Panc1 (cell line): ENCODE data around the gene ZER1. TPM values are rescaled to one million over a fixed set of nuclear protein-coding genes. Genes with fewer than 3 reads are reported as not detected.
"Not testable (repeated sequence)": the region's sequence is repeated elsewhere in the genome, so short reads cannot be mapped to it uniquely, and the experiment has no call there.

Experiments used
- ATAC-seq: fragments of 200-7000 bp; cut with Tn5 transposase; 2 replicates; pipeline ENCODE4 v1.9.1; 2020; ENCODE audit warnings: mild to moderate bottlenecking, moderate library complexity
- BruUV-seq: library from RNA; stranded (reverse); fragments of 400-500 nt; replicated peaks from 2 replicates; lab custom pipeline; 2021; lab: Mats Ljungman, UMichigan
- CTCF ChIA-PET: fragments of 300-600 bp; sonication (Branson Sonifier 250); formaldehyde crosslinking; loops from one replicate; lab custom pipeline; 2022; ENCODE audit warnings: antibody characterized with exemption; lab: Charles Lee
- POLR2A ChIA-PET: fragments of 300-600 bp; sonication (Branson Sonifier 250); formaldehyde crosslinking; loops from one replicate; lab custom pipeline; 2022; ENCODE audit warnings: antibody characterized with exemption; lab: Charles Lee
- DNase-seq: peaks from one replicate; pipeline ENCODE4 v3.0.0-alpha.2; 2010; ENCODE audit warnings: low read depth, low spot score
- H3K27ac ChIP-seq: 2 replicates; pipeline ENCODE4 v1.5.1; 2011; ENCODE audit warnings: mild to moderate bottlenecking, low read length, inconsistent platforms
- H3K27me3 ChIP-seq: fragments of 200-500 bp; sonication (Bioruptor generic); 2 replicates; pipeline ENCODE4 v1.6.0; 2014; ENCODE audit warnings: low read length, inconsistent platforms; ENCODE audit not compliant: control insufficient read depth, insufficient read depth
- H3K36me3 ChIP-seq: fragments of 200-500 bp; sonication (Bioruptor generic); 2 replicates; pipeline ENCODE4 v1.5.1; 2014; ENCODE audit warnings: inconsistent platforms, mild to moderate bottlenecking, low read length, moderate library complexity; ENCODE audit not compliant: control insufficient read depth, insufficient read depth
- H3K4me1 ChIP-seq: 2 replicates; pipeline ENCODE4 v1.5.1; 2011; ENCODE audit warnings: inconsistent platforms, mild to moderate bottlenecking, low read length, moderate library complexity; ENCODE audit not compliant: control insufficient read depth, insufficient read depth
- H3K4me3 ChIP-seq, 2 experiments: 2 replicates each; pipeline ENCODE4 v1.5.1; 2011 to 2012; ENCODE audit warnings: low read depth in 2 of 2, low read length in 2 of 2, mild to moderate bottlenecking in 2 of 2, inconsistent platforms in 1 of 2, moderate library complexity in 1 of 2
- H3K9me3 ChIP-seq: fragments of 200-500 bp; sonication (Bioruptor generic); 2 replicates; pipeline ENCODE4 v1.5.1; 2014; ENCODE audit warnings: low read depth, mild to moderate bottlenecking, inconsistent platforms, low read length, moderate library complexity; ENCODE audit not compliant: control insufficient read depth, insufficient read depth
- CTCF ChIP-seq: fragments of 450-650 bp; IDR thresholded peaks from 2 replicates; pipeline ENCODE4 v1.5.1; 2017; ENCODE audit warnings: mild to moderate bottlenecking
- POLR2AphosphoS5 ChIP-seq: IDR thresholded peaks from 2 replicates; pipeline ENCODE4 v1.6.1; 2012; ENCODE audit warnings: mild to moderate bottlenecking, low read depth, low read length, moderate library complexity
- SIN3A ChIP-seq: IDR thresholded peaks from 2 replicates; pipeline ENCODE4 v1.6.1; 2012; ENCODE audit warnings: low read depth, mild to moderate bottlenecking, low read length, moderate library complexity, borderline replicate concordance; ENCODE audit not compliant: insufficient read depth
- TCF7L2 ChIP-seq: IDR thresholded peaks from 2 replicates; pipeline ENCODE4 v1.6.1; 2011; ENCODE audit warnings: mild to moderate bottlenecking, low read depth, low read length, inconsistent platforms
- in situ Hi-C: cut with HindIII; loops from 2 replicates; pipeline ENCODE4 v1.10.0; 2016; ENCODE audit warnings: low sequenced_read_pairs, low pct_unique_long_range_greater_than_20kb
- intact Hi-C: fragments of 100-400 bp; cut with micrococcal nuclease; formaldehyde crosslinking; loops from one replicate; pipeline ENCODE4 v1.10.0; 2022; ENCODE audit not compliant: unreplicated experiment
- total RNA-seq: library from RNA; stranded (reverse); gene quantifications from one replicate; pipeline ENCODE4 v1.2.1, GENCODE V29; 2021; ENCODE audit not compliant: unreplicated experiment
- TF ChIP-seq, protein P1 (sequence below), 2 experiments: IDR thresholded peaks; 2 replicates each; pipeline ENCODE4 v1.6.1; 2011 to 2012; ENCODE audit warnings: low read depth in 2 of 2, control low read depth in 1 of 2, low read length in 1 of 2, mild to moderate bottlenecking in 1 of 2, moderate library complexity in 1 of 2; ENCODE audit not compliant: insufficient read depth in 1 of 2

ZER1 gene
- total RNA-seq, 1 experiment from 2014 or later, result 16.2 TPM

DNA sequence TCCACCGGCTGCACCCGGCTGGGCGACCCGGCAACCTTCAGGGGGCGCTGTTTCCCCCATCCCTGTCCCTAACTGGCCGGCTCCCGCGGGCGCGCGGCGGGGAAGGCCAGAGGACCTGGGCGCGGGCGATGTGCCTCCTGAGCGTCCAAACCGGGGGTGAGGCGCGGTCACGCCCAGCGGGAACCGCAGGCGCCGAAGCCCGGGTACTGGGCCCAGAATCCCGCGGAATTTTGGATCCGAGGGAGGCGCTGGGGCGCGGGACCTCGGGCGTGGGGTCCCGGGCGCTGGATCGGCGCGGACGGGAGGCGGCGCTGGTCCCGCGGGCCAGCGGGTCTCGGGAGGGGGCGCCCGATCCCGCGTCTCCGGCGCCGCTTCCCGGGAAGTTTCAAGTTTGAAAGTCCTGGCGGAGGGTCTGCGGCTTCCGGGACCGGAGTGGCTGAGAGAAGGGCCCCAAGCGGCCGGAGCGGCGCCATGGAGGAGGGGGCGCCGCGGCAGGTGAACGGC, 69.2 kb downstream of the ZER1 start, which contains the start of gene PKN3:
TSS of gene PKN3 (plus strand) at position 59 of the 504 bp plus-strand sequence. CDS start at position 472, 413 bp downstream.
- H3K27ac ChIP-seq, result peak within 1 kb of the TSS; percentile 77
- DNase-seq (no peak), ATAC-seq (peak; percentile 91)
- ChIA-PET CTCF (interaction anchor here (0.6 kb wide), 1 partner anchor 34 kb away, joined by 3 read pairs; no protein-coding TSS in a partner anchor), POLR2A (no interaction called here)
- H3K27me3 ChIP-seq, result no peaks in the 10 kb centered on the region
- TF ChIP-seq, protein P1, sequence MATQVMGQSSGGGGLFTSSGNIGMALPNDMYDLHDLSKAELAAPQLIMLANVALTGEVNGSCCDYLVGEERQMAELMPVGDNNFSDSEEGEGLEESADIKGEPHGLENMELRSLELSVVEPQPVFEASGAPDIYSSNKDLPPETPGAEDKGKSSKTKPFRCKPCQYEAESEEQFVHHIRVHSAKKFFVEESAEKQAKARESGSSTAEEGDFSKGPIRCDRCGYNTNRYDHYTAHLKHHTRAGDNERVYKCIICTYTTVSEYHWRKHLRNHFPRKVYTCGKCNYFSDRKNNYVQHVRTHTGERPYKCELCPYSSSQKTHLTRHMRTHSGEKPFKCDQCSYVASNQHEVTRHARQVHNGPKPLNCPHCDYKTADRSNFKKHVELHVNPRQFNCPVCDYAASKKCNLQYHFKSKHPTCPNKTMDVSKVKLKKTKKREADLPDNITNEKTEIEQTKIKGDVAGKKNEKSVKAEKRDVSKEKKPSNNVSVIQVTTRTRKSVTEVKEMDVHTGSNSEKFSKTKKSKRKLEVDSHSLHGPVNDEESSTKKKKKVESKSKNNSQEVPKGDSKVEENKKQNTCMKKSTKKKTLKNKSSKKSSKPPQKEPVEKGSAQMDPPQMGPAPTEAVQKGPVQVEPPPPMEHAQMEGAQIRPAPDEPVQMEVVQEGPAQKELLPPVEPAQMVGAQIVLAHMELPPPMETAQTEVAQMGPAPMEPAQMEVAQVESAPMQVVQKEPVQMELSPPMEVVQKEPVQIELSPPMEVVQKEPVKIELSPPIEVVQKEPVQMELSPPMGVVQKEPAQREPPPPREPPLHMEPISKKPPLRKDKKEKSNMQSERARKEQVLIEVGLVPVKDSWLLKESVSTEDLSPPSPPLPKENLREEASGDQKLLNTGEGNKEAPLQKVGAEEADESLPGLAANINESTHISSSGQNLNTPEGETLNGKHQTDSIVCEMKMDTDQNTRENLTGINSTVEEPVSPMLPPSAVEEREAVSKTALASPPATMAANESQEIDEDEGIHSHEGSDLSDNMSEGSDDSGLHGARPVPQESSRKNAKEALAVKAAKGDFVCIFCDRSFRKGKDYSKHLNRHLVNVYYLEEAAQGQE (IDR thresholded peaks at IDR 0.05; ENCODE audit: insufficient read depth in 1 of 2, low read depth in 2 of 2, low read length in 1 of 2), result no peak
- TF ChIP-seq POLR2AphosphoS5 (peak; percentile 41; the same call in 1 of the 2 replicates), CTCF (peak; percentile 95), SIN3A (peak; percentile 42; the same call in 1 of the 2 replicates), TCF7L2 (no peak)
- BruUV-seq, result no TSS peak
- in situ Hi-C loops (no loop called here), intact Hi-C loops (no loop called here)
- H3K4me1 ChIP-seq, result peaks cover 3% of the 10 kb centered on the region
- H3K36me3 ChIP-seq, result no peaks in the 10 kb centered on the region; the same call in 1 of the 2 replicates
- peak within 1 kb of the TSS; percentile 62 to 64 for H3K4me3 ChIP-seq
- no peaks in the 10 kb centered on the region for H3K9me3 ChIP-seq

DNA sequence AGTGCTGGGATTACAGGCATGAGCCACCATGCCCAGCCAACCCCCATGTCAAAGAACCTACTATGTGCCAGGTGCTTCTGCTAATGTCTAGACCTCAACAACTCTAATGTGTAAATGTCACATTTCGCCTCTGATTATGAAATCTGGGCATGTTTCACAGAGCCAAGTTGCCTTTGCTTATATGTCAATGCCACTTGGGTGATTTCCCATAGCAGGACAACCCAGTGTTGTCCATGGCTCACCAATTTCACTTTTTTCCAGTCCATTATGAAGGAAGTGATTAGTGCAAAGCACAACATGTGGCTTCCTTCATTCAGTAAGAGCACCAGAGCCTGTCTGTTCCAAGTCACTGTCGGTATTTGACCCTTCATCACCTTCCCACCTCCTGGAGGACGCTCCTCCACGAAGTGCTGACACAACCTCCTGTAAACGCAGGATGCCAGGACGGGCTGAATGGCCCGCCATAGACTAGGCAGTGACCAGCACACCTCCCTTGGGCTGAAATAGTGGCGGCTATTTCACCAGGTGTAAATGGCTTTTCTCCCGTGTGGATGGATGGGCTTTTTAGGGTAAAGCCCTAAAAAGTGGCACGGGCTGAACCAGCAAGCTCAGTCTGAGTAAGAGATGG, 70.4 kb downstream of the ZER1 start:
- DNase-seq (no peak), ATAC-seq (no peak)
- Histone ChIP-seq H3K9me3 (no peaks in the 10 kb centered on the region), H3K27ac (no peak overlapping the region), H3K36me3 (peaks cover 4% of the 10 kb centered on the region), H3K27me3 (no peaks in the 10 kb centered on the region), H3K4me1 (peaks cover 3% of the 10 kb centered on the region), H3K4me3 (peak overlapping the region in 1 of 2 experiments; percentile 64; a peak in 1 of 4 replicates)
- in situ Hi-C loops, result no loop called here
- intact Hi-C loops, result no loop called here
- TF ChIP-seq SIN3A (no peak), TCF7L2 (no peak), CTCF (no peak), POLR2AphosphoS5 (no peak)
- TF ChIP-seq, protein P1 (IDR thresholded peaks at IDR 0.05; ENCODE audit: insufficient read depth in 1 of 2, low read depth in 2 of 2, low read length in 1 of 2), result no peak
- CTCF ChIA-PET, result no interaction called here
- no TSS peak for BruUV-seq
- POLR2A ChIA-PET, result no interaction called here

DNA sequence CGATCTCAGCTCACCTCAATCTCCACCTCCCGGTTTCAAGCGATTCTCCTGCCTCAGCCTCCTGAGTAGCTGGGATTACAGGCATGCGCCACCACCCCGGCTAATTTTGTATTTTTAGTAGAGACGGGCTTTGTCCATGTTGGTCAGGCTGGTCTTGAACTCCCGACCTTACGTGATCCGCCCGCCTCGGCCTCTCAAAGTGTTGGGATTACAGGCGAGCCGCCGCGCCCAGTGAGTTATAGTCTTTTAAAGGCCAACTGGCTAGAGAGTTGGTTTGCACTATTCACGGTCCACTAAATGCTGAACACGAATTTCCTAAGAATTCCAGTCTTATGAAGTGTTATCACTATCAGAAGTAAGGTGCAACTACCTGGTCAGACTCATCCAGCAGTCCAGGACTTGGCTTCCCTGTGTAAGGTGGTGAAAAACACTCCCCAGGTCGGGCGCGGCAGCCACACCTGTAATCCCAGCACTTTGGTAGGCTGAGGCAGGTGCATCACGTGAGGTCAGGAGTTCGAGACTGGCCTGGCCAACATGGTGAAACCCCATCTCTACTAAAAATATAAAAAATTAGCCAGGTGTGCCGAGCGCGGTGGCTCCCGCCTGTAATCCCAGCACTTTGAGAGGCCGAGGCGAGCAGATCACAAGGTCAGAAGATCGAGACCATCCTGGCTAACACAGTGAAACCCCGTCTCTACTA, 72.5 kb downstream of the ZER1 start:
- ATAC-seq, DNase-seq, H3K27ac ChIP-seq, CTCF ChIA-PET, POLR2A ChIA-PET, H3K4me1 ChIP-seq, BruUV-seq, intact Hi-C loops, in situ Hi-C loops, H3K27me3 ChIP-seq, H3K9me3 ChIP-seq, H3K4me3 ChIP-seq, H3K36me3 ChIP-seq: not testable (repeated sequence)
